Right atrium auricular region (tissue), 2 donors: Measurements from ENCODE around the gene SPPL2A. TPM values are rescaled to one million over a fixed set of nuclear protein-coding genes. Genes with fewer than 3 reads are reported as not detected.
"Not testable (repeated sequence)": the region's sequence is repeated elsewhere in the genome, so short reads cannot be mapped to it uniquely, and the experiment has no call there.

Source experiments
- DNase-seq: peaks from one replicate; pipeline ENCODE4 v3.0.0-alpha.2; 2019; ENCODE audit warnings: low spot score
- H3K27ac ChIP-seq, 2 donors: fragments of 200-600 bp; sonication (generic); 1 replicate in 1 of 2; 2 replicates in 1 of 2; pipeline ENCODE4 v1.5.1; 2016 to 2019
- H3K27me3 ChIP-seq, 2 donors: fragments of 200-600 bp; sonication (generic); one replicate each; pipeline versions ENCODE4 v1.5.1 to v1.6.0; 2017 to 2019
- H3K36me3 ChIP-seq: fragments of 200-600 bp; sonication (generic); one replicate; pipeline ENCODE4 v1.5.1; 2016
- H3K4me1 ChIP-seq, 2 donors: fragments of 200-600 bp; sonication (generic); one replicate each; pipeline versions ENCODE4 v1.5.1 to v1.6.0; 2017 to 2019
- H3K4me3 ChIP-seq, 2 donors: fragments of 200-600 bp; sonication (generic); 1 replicate in 1 of 2; 2 replicates in 1 of 2; pipeline ENCODE4 v1.5.1; 2017 to 2019; ENCODE audit warnings: mild to moderate bottlenecking in 1 of 2, moderate library complexity in 1 of 2
- H3K9me3 ChIP-seq, 2 donors: fragments of 200-600 bp; sonication (generic); one replicate each; pipeline ENCODE4 v1.5.1; 2019
- total RNA-seq, 2 donors: library from RNA; depleted of rRNA; stranded (reverse); fragments of >200 nt; gene quantifications; one replicate each; pipeline ENCODE4 v1.1.0, GENCODE V29; 2016
- TF ChIP-seq, protein P1 (sequence below), 2 donors: fragments of 200-600 bp; sonication (generic); IDR thresholded peaks; one replicate each; pipeline ENCODE4 v1.5.1; 2019; ENCODE audit warnings: antibody characterized with exemption in 2 of 2

Gene SPPL2A
- 100 to 1,000 TPM; 139 to 432 TPM for total RNA-seq

DNA sequence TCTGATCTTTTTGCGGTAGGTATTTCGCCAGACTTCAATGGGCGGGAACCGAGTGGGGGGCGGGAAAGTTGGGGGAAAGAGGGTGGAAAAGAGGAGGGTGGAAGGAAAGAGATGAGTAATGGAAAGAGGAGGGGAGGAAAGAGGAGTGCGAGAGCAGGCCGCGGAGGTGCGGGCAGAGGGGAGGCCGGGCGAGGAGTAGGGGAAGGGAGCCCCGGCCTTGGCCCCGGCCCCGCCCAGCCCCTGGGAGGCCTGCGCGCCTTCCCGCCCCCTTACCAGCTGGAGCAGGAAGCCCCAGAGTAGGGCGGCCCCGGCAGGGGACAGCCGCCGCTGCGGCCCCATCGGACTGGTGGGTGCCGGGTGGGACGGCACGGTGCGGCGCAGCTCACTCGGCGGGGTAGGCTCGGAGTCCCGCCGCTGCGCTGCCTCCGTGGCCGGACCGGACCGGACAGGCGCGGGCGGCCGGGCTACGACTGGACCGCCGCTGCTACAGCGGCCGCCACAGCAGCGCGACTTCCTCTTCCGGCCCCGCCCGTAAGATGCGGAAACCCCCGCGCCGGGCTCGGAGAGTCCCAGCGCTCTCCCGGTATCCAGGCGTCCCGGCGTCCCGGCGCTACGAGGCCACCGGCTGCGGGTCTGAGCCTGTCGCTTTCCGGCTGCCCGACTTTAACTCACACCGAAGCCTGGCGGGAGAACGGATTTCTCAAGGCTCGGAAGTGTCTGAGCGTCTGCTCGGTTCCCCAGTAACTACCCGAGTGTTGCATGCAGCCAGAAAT lies at the start of gene SPPL2A:
Gene SPPL2A, minus strand, starts transcription at position 512 of the 773 bp plus-strand sequence. Its CDS starts 173 bp downstream, at position 339.
- H3K27ac ChIP-seq, result peak within 1 kb of the TSS; percentile 98
- H3K36me3 ChIP-seq, result no peaks in the 10 kb centered on the region
- no peaks in the 10 kb centered on the region for H3K9me3 ChIP-seq
- no peaks in the 10 kb centered on the region for H3K27me3 ChIP-seq
- TF ChIP-seq, protein P1, sequence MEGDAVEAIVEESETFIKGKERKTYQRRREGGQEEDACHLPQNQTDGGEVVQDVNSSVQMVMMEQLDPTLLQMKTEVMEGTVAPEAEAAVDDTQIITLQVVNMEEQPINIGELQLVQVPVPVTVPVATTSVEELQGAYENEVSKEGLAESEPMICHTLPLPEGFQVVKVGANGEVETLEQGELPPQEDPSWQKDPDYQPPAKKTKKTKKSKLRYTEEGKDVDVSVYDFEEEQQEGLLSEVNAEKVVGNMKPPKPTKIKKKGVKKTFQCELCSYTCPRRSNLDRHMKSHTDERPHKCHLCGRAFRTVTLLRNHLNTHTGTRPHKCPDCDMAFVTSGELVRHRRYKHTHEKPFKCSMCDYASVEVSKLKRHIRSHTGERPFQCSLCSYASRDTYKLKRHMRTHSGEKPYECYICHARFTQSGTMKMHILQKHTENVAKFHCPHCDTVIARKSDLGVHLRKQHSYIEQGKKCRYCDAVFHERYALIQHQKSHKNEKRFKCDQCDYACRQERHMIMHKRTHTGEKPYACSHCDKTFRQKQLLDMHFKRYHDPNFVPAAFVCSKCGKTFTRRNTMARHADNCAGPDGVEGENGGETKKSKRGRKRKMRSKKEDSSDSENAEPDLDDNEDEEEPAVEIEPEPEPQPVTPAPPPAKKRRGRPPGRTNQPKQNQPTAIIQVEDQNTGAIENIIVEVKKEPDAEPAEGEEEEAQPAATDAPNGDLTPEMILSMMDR (IDR thresholded peaks at IDR 0.05), result peak in 1 of 2 donors; percentile 16
- DNase-seq, result peak; percentile 78
- peak within 1 kb of the TSS; percentile 93 to 95 for H3K4me3 ChIP-seq
- H3K4me1 ChIP-seq, result peaks cover under 1 to 29% of the 10 kb centered on the region in 2 donors

GRCh38 chr15:50814634-50815033 lies 49.1 kb upstream of the SPPL2A start:
- H3K4me1 ChIP-seq, result no peaks in the 10 kb centered on the region
- no peak for DNase-seq
- H3K4me3 ChIP-seq, result no peak overlapping the region
- H3K9me3 ChIP-seq, result no peaks in the 10 kb centered on the region
- no peak overlapping the region for H3K27ac ChIP-seq
- H3K36me3 ChIP-seq, result no peaks in the 10 kb centered on the region
- H3K27me3 ChIP-seq, result no peaks in the 10 kb centered on the region
- TF ChIP-seq, protein P1 (IDR thresholded peaks at IDR 0.05), result no peak

DNA sequence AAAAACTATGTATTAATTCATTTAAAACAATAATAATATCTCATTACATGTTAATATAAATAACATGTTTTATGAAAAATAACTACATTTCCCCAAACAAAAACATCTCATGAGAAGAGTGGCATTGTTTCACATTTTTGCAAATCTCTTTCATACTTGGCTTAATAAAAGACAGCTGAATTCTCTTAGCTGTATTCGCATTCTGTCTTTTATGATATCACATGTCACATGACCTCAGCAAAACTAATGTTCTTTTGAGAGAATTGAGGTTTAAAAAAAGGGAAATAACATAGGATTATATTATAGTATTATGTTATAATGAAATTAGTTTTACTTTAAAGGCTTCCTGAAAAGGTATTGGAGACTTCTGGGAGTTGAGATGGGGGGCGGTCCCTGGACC lies 48.4 kb upstream of the SPPL2A start:
- Histone ChIP-seq H3K36me3 (no peaks in the 10 kb centered on the region), H3K4me3 (no peak overlapping the region), H3K27ac (no peak overlapping the region), H3K4me1 (no peaks in the 10 kb centered on the region), H3K27me3 (no peaks in the 10 kb centered on the region), H3K9me3 (no peaks in the 10 kb centered on the region)
- TF ChIP-seq, protein P1 (IDR thresholded peaks at IDR 0.05), result no peak
- DNase-seq, result no peak

DNA sequence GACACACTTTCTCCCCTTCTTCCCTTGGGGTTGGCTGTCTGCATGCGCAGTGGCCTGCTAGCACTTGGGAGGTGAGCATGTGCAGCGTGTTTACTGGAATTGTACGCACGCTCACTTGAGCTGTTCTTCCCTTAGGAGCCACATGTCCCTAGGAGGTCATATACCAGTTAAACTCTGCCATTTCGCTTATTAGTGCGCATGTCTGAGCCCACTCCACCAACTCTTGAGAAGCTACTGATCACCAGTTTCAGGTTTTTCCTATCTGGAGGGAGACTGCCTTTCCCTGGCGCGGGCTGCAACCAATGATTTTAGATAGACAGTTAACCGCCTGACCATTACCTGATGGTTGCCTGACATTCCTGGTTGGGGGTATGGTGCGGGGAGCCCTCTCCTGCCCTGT lies 47.6 kb upstream of the SPPL2A start:
- Histone ChIP-seq H3K27me3 (no peaks in the 10 kb centered on the region), H3K4me1 (no peaks in the 10 kb centered on the region), H3K27ac (no peak overlapping the region), H3K36me3 (no peaks in the 10 kb centered on the region), H3K4me3 (no peak overlapping the region), H3K9me3 (no peaks in the 10 kb centered on the region)
- TF ChIP-seq, protein P1 (IDR thresholded peaks at IDR 0.05), result no peak
- no peak for DNase-seq

GRCh38 chr15:50812181-50812506 lies 46.6 kb upstream of the SPPL2A start:
- not testable (repeated sequence) for H3K27ac ChIP-seq, H3K4me3 ChIP-seq, H3K27me3 ChIP-seq, H3K36me3 ChIP-seq, DNase-seq, H3K9me3 ChIP-seq, H3K4me1 ChIP-seq

GRCh38 chr15:50811461-50812180 lies 46.1 kb upstream of the SPPL2A start:
- H3K4me1 ChIP-seq, H3K36me3 ChIP-seq, H3K27ac ChIP-seq, DNase-seq, H3K9me3 ChIP-seq, H3K4me3 ChIP-seq, H3K27me3 ChIP-seq: not testable (repeated sequence)
